ENCODE results near the gene LARGE1.

- TF ChIP-seq CTCF (IDR thresholded peaks at IDR 0.05; ENCODE audit: poor library complexity) (no peak), EZH2phosphoT487 (IDR thresholded peaks at IDR 0.05; ENCODE audit: low read depth, severe bottlenecking, unreplicated experiment) (no peak)
These were observed 648.1 kb downstream of the LARGE1 start for GRCh38 chr22:33272180-33272579.

Measured in hepatocyte (in vitro differentiated cells).